GM04504 (cell line): Measurements from ENCODE around the gene GMCL1.
"Not testable (repeated sequence)": the region's sequence is repeated elsewhere in the genome, so short reads cannot be mapped to it uniquely, and the experiment has no call there.

ENCODE experiments used
- DNase-seq: peaks from one replicate; pipeline ENCODE4 v3.0.0-alpha.2; 2012; ENCODE audit warnings: low read depth

Gene GMCL1

GRCh38 chr2:69848186-69848790 lies 18.8 kb downstream of the GMCL1 start:
- no peak for DNase-seq

DNA sequence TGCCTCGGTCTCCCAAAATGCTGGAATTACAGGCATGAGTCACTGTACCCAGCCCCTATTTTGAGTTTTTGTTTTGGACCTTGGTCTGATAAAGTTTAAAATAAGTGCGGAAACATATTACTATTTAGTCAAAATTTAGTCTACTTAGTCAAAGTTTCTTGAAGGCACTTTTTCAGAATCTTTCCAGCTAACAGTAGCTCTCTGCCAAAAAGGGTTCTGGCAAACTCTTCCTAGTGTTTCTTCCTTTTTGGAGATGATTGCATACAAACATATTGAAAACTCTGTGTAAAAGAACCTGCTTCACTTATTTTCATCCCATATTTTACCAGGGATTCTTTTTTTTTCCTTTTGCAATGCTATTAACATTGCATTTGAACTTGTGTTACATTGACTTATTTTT lies 28.8 kb downstream of the GMCL1 start:
- DNase-seq: no peak

GRCh38 chr2:69863298-69863697 lies 33.8 kb downstream of the GMCL1 start:
- DNase-seq: no peak

GRCh38 chr2:69888451-69888850 lies 59.0 kb downstream of the GMCL1 start:
- no peak for DNase-seq

- DNase-seq: no peak
These were observed 59.8 kb downstream of the GMCL1 start for GRCh38 chr2:69889302-69889701.

GRCh38 chr2:69890881-69891280 lies 61.4 kb downstream of the GMCL1 start:
- no peak for DNase-seq

DNA sequence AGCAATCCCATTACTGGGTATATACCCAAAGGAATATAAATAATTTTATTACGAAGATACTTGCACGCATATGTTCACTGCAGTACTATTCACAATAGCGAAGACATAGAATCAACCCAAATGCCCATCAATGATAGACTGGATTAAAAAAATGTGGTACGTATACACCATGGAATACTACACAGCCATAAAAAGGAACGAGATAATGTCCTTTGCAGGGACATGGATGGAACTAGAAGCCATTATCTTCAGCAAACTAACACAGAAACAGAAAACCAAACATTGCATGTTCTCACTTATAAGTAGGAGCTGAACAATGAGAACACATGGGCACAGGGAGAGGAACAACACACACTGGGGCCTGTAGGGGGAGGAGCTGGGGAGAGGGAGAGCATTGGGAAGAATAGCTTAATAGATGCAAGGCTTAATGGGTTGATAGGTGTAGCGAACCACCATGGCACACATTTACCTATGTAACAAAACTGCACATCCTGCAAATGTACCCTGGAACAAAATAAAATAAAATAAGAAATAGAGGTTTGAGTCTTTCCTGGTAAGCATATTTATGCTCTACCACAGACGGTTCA lies 63.5 kb downstream of the GMCL1 start:
- not testable (repeated sequence) for DNase-seq

DNA sequence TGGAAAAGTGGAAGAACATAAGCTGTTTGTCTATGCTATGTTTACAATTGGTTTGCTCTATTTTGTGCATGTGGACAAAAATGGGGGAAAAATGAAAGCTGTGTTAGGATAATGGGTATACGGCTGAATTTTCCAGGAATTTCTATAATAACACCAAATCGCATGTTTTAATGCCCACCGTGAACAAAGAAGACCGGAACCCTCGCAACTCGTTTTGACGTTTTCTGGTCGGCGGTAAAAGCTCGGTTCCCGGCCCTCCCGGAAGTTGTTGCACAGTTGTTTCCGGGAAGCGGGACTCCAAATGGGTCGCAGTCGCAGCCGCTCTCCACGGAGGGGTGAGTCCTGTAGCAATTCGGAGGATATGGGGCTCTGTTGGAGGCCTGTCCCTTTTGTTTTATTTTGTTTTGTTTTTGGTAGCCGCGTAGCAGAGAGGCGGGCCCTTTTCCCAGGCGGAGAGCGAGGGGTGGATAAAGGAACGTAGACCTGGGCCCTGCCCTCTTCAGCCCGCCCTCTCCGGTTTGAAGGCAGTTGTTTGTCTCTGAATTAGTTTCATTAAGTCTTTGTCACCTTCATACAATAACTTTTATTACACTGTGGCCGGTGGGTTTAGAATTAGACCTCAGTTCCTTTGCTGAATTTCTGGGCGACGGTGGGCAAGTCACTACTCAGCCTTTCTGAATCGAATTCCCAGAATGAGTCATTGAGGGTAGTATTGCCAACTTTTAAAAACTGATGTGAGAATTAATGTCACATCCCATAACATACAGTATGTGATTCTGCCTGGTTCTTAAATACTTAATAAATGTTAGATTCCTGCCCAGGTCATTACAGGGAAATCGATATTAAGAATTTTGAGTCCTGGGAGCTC lies 64.5 kb downstream of the GMCL1 start, which contains the start of gene SNRNP27:
Gene SNRNP27 (plus strand): TSS at position 273 of the 868 bp plus-strand sequence. CDS start 29 bp downstream, at position 302.
- DNase-seq: peak; percentile 58

GRCh38 chr2:69894737-69895136 lies 65.3 kb downstream of the GMCL1 start:
- not testable (repeated sequence) for DNase-seq

- no peak for DNase-seq
These were observed 72.9 kb downstream of the GMCL1 start for GRCh38 chr2:69902213-69902922.

GRCh38 chr2:69907216-69907615 lies 77.8 kb downstream of the GMCL1 start:
- no peak for DNase-seq

GRCh38 chr2:69911985-69912563 lies 82.6 kb downstream of the GMCL1 start:
- peak; percentile 36 for DNase-seq

GRCh38 chr2:69914164-69914949 lies 84.9 kb downstream of the GMCL1 start:
- DNase-seq: peak; percentile 100

GRCh38 chr2:69914950-69915945 lies 85.8 kb downstream of the GMCL1 start, which contains the start of gene MXD1:
Gene MXD1 (plus strand): TSS chr2:69915109. CDS start chr2:69915331, 222 bp downstream.
- no peak for DNase-seq

DNA sequence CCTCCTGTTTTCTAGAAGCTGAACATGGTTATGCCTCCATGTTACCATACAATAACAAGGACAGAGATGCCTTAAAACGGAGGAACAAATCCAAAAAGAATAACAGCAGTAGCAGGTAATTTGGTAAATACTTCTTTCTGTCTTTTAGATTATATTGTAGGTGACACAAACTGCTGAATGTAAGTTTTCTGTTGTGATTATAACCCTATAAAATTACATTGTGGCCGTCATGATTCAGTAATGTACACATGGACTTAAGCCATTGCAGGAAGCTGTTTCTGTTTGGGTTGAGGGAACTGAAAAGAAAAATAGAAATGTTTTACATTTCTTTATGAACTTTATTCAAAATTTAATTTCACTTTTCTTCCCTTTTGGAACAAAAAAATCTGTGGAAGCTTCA lies 86.6 kb downstream of the GMCL1 start:
- no peak for DNase-seq

- peak; percentile 69 for DNase-seq
These were observed 88.4 kb downstream of the GMCL1 start for GRCh38 chr2:69917852-69918251.

DNA sequence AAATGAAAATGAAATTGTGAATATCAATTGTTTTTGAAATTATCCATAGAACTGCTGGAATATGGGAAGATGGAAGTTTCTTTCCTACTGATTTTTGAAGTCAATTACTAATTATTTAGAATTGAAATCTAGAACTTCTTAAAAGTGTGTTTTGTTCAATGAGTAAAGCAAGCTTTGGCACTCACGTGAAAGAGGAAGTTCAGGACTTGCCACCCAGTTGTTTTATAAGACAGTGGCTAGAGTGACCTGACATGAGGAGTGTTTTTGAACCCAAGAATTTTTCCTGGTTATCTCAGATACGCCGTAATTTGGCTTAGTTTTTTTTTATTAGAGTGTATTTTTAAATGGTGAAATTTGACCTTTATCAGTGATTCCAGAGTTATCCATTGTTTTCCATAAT lies 88.9 kb downstream of the GMCL1 start:
- no peak for DNase-seq

GRCh38 chr2:69923116-69923515 lies 93.7 kb downstream of the GMCL1 start:
- no peak for DNase-seq

DNA sequence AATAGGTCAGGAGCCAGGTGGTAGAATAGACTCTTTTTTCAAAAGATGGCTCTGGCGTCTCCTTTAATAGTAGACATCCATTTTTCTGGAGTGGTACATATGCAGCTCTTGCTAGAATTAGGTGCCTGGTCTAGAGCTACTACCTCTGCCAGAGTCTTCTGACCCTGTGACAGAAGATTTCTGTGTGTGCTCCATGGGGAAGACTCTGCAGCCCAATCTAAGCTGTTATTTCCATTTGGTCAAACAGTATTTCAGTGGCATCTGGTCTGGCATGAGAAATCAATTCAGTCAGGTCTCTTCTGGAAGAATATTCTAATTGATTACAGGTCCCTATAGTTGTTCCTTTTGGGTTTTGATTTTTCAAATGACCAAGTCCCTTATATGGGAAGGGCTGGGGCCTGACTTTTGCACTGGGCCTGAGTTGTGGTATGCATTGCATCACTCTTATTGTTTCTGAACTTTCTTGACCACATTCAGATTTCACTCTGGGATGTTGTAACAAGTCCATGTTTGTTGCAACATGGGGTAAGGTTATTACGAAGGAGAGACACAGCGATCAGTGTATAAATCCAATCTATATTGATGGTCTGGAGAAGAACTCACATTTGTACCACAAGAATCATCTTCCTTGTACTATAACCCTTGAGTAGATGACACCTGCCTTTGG lies 97.5 kb downstream of the GMCL1 start:
- no peak for DNase-seq
